ENCODE measurements around the gene COL23A1.

DNA sequence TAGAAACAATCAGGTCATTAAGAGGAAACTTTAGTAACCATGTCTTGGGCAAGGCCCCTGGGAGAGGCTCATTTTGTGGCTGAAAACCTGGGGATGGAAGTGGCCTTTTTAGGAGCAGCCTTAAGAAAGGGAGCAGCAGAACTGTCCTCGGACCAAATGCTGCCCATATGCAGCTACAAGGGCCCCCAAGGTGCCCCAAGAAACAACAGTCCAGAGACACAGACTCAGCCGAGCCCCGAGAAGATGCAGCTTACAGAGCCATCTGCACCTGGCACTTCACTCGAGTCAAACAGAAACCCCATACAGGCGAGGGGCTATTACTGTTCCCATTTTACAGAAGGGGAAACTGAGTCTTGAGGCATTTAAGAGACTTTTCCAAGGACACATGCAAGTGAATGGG is 58.0 kb downstream of the COL23A1 start:
- TF ChIP-seq, protein P1, sequence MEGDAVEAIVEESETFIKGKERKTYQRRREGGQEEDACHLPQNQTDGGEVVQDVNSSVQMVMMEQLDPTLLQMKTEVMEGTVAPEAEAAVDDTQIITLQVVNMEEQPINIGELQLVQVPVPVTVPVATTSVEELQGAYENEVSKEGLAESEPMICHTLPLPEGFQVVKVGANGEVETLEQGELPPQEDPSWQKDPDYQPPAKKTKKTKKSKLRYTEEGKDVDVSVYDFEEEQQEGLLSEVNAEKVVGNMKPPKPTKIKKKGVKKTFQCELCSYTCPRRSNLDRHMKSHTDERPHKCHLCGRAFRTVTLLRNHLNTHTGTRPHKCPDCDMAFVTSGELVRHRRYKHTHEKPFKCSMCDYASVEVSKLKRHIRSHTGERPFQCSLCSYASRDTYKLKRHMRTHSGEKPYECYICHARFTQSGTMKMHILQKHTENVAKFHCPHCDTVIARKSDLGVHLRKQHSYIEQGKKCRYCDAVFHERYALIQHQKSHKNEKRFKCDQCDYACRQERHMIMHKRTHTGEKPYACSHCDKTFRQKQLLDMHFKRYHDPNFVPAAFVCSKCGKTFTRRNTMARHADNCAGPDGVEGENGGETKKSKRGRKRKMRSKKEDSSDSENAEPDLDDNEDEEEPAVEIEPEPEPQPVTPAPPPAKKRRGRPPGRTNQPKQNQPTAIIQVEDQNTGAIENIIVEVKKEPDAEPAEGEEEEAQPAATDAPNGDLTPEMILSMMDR (IDR thresholded peaks at IDR 0.05; ENCODE audit: low read length), result no peak
- TF ChIP-seq EZH2 (optimal IDR thresholded peaks at IDR 0.05; ENCODE audit: low read depth, low read length), result no peak

Data from MM.1S (cell line).